GM18505 (cell line): ENCODE measurements around the gene RPUSD4.

Experiments
- ATAC-seq: cut with Tn5 transposase; IDR thresholded peaks from one replicate; pipeline ENCODE4 v1.9.1; 2021; ENCODE audit not compliant: unreplicated experiment
- POLR2A ChIP-seq: IDR thresholded peaks from 4 replicates; pipeline ENCODE4 v1.6.1; 2011; ENCODE audit warnings: borderline replicate concordance; ENCODE audit not compliant: insufficient read depth, insufficient read length; ENCODE audit errors: extremely low read depth

The RPUSD4 gene

GRCh38 chr11:126162306-126163030, 49.0 kb downstream of the RPUSD4 start:
- no peak for TF ChIP-seq POLR2A
- no peak for ATAC-seq

- ATAC-seq = no peak
- TF ChIP-seq POLR2A = no peak
Observed at GRCh38 chr11:126161023-126161391, 50.4 kb downstream of the RPUSD4 start.

- TF ChIP-seq POLR2A = no peak
- ATAC-seq = no peak
Observed at GRCh38 chr11:126160345-126161022, 51.0 kb downstream of the RPUSD4 start.

DNA sequence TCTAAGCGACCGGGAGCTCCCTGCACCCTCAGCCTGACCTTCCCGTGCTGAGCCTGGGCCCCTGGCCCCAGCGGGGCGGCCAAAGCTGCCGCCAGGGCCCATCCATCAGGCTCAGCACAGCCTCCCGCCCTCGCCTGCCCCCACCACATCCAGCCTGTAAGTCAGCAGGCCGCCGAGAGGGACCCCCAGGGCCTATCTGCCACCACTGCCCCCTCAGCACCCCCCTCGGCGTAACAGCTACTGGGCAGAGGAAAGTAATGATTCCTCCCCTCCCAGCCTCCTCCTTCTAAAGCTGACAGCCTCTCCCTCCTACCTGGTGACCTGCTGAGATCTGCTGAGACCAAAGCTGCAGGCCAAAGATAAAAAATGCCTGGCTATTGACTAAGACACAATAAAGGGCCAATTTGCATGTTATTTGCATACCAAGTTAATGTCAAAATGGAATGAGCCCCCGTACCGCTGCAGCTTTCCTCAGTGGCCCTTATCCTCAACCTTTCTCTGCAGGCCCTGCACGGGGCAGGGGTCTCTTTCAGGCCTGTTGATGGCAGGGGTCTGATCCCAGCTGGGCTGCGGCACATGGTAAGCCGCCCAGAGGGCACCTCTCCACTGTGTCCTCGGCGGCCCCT, 51.6 kb downstream of the RPUSD4 start:
- ATAC-seq = no peak
- no peak for TF ChIP-seq POLR2A

DNA sequence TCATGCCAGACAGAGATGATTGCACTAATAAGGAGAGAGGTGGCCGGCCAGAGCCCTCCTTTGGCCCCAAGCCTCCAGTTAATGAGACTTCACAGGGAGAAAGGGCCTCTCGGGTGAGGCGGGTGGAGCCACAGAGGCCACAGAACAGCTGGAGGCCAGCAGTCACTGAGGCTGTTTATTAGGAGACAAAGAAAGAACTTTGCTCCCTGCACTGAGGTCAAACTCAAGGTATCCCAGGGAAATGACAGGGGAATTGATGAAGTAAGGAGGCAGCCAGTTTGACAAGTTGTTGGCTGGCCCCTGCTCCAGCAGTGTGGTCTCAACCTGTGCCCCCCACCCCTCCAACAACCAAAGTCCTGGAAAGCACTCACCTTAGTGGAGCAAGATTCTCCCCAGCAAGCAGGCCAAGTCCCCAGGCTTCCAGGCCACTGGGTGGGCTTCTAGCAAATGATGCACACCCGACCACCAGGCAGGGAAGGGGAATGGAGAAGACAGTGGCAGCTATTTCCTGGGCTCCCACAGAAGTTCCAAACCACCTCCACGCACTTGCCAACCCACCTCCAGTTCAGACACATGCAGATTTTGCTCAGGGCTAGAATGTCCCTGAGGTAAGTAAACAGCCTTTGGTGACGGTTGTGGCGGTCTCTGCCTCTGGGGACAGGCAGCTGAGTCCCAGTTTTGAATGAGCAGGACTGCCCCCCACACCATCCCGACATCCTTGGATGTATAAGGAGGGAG, 53.2 kb downstream of the RPUSD4 start:
- no peak for TF ChIP-seq POLR2A
- ATAC-seq = no peak

GRCh38 chr11:126157326-126158030, 54.0 kb downstream of the RPUSD4 start:
- TF ChIP-seq POLR2A = no peak
- no peak for ATAC-seq

GRCh38 chr11:126156814-126157213, 54.6 kb downstream of the RPUSD4 start:
- no peak for TF ChIP-seq POLR2A
- no peak for ATAC-seq

DNA sequence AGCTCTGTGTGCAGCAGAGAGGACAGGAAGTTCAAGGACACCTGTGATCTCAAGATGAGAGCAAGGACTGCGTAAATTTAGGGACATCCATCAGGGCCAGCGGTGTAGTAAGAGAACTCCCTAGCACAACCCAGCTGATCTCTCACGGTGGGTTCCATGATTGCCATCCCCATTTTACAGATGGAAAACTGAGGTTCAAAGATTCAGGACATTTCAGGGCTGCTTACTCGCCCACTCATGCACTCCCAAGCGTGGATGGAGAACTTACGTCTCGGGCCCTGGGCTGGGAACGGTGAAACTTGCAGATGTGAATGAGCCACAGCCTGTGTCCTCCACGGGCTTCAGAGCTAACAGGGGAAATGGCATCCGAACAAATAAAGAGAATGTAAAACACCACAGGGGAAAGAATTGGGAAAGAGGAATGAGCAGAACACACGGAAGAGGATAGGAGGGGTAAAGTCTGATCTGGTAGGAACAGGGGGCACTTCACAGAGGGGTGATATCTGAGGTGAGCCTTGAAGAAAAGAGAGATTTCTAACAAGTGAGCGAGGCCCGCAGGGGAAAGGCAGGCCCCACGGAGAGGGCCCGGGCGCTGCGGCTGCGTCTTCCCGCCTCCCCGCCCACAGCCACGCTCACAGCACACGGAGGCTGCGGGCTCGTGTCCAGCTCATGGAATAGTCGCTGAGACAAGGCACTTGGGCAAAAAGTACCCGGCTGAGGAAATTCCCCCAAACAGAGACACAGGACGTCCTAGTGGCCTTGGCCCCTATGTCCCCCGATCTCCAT, 55.9 kb downstream of the RPUSD4 start:
- ATAC-seq = no peak
- TF ChIP-seq POLR2A = no peak

GRCh38 chr11:126154691-126155090, 56.8 kb downstream of the RPUSD4 start:
- TF ChIP-seq POLR2A = no peak
- no peak for ATAC-seq

- no peak for ATAC-seq
- no peak for TF ChIP-seq POLR2A
Observed at GRCh38 chr11:126153972-126154371, 57.5 kb downstream of the RPUSD4 start.

- TF ChIP-seq POLR2A = no peak
- no peak for ATAC-seq
Observed at GRCh38 chr11:126153006-126153405, 58.4 kb downstream of the RPUSD4 start.

DNA sequence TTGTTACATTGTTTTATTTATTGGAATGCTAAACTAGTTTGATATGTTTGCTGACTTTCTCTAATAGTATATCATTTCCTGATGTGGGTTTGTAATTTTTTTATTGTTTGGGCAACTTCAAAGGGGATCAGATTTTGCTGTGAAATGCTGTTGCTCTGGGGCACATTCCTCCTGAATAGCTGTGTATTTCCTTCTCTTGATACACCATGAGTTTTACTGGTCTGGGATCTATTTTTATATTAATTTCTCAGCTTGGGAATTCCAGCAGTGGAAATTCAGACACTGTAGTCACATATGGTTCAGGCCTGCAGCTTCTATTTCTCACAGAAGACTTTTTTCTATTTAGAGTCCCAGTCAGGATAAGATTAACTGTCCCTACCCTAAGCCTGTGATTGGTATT, 58.9 kb downstream of the RPUSD4 start:
- no peak for TF ChIP-seq POLR2A
- ATAC-seq = no peak
